Left kidney (tissue), 2 donors: Measurements from ENCODE around the gene IQGAP2. TPM values are rescaled to one million over a fixed set of nuclear protein-coding genes. Genes with fewer than 3 reads are reported as not detected.

Source experiments
- DNase-seq: peaks from one replicate; pipeline ENCODE4 v3.0.0-alpha.2; 2013
- polyA plus RNA-seq: library from polyadenylated mRNA; unstranded; fragments of 120-200 nt; gene quantifications from one replicate; pipeline ENCODE4 v1.2.1, GENCODE V29; 2013; ENCODE audit not compliant: insufficient read length

IQGAP2 gene
- polyA plus RNA-seq, 1 donor = 77.6 TPM

DNA sequence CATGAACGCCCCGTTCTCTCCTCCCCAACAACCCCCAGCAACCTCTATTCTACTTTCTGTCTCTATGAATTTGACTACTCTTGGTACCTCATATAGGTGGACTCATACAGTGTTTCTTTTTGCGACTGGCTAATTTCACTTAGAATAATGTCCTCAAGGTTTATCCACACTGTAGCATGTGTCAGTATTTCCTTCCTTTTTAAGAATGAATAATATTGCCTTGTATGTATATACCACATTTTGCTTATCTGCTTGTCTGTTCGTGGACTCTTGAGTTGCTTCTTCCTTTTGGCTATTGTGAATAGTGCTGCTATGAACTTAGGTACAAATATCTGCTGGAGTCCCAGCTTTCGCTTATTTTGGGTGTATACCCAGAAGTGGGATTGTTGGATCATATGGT lies 42.7 kb downstream of the IQGAP2 start:
- DNase-seq = no peak

DNA sequence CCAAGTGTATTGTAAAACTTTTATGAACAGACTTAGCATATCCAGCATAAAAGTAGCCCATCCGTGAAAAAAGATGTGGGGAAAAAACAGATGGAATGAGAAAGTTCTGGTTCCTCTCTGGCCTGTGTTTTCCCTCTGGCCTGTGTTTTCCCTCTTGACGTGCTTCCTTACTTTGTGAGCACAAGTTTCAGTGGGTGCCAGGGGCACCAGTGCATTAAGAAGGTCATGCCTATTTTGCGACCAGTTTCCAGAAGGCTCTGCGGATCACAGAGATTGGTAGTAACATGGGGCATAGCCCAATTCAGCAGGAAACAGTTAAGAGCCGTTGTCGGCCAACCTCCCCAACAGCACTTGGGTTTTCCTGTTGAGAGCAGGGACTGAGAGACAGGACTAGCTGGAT lies 43.7 kb downstream of the IQGAP2 start:
- DNase-seq = no peak

DNA sequence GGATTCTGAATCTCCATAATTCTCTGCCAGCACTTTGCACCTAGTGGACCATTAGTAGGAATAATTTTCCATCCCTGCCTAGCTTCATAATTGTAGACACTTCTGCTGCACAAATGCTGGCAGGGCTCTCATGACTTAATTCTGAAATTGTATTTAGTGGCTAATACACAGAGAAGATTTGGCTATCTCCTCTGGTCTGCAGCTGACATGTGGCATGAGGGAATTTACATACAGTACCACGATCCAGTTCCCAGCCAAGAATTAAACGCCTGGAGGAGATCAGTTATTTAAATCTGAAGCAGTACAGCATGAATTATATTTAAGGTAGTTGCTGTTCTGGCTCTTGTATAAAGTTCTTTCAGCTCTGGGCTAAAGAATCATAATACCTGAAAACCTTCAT lies 46.5 kb downstream of the IQGAP2 start:
- DNase-seq = no peak

DNA sequence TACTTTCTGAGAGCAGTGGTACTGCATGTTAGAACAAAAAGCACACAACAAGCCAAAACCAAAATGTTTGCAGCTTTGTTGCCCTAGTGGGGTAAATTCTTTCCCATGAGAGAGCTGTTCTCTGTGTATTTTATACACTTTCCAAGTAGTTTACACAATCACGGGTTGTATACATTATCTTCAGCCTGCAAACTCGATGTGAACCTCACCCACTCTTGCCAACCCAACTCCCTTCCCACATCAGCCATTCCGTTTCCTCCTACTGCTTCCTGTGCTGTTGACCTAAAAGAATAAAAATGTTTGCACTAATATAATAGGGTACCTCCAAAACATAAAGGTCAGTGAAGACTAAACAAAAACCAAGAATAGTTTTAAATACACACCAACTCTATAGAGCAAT lies 47.0 kb downstream of the IQGAP2 start:
- no peak for DNase-seq

DNA sequence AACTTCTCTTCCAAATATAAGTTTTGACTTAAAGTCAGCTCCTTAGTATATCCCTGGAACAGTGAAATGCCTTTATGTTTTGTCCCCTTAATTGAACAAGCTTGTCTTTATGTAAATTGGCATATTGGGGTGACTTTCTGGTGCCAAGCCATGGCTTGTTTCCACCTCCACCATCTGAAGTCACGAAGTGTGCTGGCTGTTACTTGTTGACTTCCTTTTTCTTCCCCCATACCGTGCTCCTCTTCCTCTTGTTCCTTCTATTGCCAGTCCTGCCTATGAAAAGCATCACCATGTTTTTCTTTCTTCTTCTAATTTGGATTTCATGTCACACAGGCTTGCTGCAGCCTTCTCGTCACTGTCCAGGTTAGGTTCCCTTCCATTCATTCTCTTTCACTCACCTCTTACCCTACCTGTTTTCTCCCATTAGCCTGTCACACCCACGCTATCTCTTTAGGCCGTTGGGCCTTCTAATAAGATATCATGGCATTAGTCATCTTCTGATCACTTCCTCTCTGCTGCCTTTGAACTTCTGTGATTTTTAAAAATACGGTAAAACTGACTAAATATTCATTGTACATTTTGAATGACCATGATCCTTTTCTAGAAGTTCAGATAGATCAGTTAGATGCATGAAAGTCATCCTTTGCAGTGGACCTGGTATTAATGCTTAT lies 48.1 kb downstream of the IQGAP2 start:
- DNase-seq = no peak

DNA sequence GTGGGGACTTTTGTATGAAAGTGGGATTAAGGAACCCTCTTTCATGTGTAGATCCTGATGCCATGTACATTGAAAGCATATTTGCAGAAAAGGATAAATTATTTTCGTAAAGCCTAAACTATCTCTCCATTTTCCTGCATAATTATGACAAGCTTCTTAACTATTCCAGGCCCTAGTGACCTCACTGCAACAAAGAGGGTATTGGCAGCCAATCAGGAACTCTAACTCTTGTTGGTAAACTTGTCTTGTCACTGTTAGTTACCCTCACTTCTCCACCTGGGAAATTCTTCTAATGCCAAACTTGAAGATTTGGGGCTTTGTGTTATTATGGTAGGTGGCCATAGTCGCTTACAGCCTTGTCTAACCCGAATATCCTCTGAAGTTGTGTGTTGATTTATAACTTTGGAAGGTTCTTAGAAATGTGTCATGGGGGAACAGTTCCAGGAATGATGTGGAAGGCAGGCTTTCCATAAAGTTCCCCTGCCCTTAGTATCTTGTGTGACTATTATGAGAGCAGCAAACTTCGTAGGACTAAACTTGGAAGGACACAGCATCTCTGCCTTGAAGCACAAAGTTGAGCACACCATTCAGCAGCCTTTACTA lies 52.5 kb downstream of the IQGAP2 start:
- DNase-seq = no peak

DNA sequence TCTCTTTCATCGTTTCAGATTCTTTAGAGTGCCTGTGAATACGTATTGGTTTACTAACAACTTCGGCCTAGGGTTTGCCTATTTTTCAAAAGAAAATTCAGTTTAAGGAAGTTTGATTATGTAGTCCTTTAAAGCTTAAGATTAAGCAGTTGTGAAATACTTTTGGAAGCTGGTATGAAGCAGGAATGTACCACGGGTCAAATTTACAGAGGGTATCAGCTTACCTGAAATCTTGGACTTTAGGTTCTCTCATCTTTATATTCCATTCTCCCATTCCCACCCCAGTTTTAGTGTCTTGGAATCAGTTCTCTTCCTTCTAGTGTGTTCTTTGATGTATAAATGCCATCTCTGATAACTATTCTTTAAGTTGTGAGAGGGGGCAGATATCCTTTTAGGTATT lies 53.2 kb downstream of the IQGAP2 start:
- DNase-seq = no peak

DNA sequence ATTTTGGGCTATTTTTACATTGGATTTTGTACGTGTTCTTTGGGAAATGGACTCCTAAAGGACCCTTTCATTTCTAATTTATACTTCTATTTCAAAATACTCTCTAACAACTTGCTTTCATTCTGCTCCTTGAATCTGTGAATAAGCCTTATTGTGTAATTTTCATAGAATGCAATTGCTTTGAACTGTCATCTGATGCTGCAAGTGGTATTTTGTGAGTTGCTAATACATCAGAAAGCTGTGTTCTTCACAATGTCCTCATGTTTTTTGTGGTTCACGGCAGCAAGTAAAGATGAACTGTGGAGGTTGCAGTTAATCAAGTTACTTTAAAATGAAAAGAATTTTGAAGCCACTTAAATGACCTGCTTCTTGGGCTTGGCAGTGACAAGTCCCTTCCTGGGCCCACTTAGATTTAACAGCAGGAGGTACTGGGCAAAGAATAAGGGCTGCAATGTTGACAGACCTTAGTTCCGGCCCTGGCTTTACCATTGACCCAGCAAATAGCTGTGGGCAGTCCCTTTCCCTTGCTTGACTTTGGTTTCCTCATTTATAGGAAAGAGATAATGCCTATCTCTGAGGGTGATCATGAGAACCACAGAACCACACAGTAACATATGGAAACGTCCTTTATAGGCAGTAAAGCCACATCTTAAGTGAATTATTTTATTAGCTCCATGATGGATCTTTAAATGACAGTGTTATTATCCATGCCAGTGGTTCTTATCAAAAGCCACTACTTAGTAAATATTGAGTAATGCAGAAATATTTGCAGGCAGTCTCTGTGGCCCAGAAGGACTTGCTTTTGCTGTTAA lies 54.8 kb downstream of the IQGAP2 start:
- no peak for DNase-seq

DNA sequence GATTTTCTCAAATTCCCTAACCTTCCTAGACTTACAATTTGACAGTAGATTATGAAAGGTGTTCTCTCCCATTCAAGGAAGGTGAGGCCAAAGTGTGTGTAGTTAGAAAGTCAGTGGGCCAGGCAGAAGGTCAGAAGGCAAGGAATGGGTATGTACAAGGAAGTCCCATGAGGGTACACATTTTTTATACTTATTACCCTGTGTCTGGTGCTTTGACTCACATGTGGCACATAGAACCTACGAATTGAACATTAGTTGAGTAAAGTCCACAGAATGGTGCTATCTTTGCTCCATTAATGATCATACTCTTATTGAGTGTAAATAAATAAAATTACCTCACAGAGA lies 55.4 kb downstream of the IQGAP2 start:
- no peak for DNase-seq

DNA sequence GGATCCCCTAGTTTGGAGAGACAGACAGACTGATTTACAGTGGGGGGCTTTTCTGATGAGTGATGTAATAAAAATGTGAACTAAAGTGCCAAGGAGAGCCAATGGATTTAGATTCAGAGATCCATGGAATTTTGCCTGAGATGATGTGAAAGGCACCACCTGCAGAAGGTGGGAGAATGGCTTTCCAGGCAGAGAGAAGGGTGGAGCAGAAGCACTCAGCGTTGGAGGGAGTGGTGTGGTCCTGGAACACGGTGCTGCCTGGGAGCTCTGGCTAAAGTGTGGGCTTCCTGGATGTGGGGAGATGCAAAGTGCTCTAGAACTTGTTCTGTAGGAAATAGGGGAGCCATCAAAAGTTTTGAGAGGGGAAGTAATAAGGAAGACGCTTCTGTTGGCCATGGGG lies 57.0 kb downstream of the IQGAP2 start:
- no peak for DNase-seq

DNA sequence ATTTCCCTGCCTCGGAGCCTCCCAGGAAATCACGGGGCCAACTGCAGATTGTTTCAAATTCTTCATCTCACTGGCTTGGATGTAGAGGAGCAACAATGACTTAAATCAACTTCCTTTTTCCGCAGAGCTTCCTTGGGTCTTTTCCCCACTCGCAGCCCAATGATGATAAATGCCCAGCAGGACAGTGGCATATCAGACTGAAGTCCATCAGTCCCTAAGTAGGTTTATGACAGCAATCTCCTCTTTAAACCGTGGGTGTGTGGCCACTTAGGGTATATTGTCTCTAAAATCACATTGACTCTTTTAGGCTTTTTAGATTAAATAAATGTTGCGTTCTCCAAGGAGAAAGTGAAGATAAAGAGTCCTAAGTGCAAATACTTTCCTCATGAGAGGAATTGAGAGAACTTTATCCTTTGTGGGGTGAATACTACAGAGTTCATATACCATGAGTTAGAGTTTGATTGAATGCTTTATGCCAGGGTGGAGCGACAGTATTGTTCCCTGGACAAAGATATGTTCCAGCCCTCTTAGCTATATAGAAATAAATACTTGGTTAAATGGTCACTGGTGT lies 59.1 kb downstream of the IQGAP2 start:
- no peak for DNase-seq

DNA sequence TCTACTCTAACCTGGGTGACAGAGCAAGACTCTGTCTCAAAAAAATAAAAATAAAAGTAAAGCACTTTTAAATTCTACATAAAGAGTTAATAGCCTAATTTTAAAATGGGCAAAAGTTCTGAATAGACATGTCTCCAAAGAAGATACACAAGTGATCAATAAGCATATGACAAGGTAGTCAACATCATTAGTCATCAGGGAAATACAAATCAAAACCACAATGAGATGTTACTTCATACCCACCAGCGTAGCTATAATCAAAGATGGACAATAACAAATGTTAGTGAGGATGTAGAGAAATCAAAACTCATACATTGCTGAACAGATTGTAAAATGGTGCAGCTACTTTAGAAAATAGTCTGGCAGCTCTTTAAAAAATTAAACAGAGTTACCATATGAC lies 64.1 kb downstream of the IQGAP2 start:
- no peak for DNase-seq

DNA sequence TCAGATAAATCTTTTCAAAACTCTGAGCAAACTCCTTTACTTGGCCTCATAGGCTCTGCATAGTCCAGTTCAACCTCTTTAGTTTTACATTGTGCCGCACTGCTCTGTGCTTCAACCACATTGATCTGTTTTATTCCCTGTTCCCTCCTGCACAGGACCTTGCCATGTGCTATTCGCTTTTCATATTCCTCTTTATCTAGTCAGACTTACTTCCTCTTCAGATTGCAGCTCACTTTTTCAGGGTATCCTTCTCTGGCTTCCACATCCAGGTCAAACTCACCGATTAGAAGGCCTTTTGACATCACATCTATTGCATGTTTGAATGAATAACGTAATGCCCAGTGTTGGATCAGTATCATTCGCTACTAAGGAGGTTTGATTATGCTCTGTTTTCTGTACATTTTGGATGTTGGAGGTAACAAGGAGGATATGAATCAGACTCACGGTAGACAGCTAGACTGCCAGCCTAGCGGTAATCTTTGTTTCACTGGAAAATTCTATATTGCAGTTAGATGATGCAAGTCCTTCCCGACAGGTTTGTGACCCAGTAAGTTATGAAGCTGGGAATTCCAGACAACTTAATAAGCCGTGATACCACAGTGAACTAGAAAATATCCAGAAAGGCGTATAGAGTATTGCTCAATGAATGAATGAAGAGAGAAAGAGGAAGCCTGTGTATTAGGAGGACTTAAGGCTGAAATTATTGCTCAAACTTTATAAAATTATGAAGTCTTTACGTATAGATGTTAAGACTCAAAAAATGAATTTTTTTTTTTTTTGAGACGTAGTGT lies 65.7 kb downstream of the IQGAP2 start:
- no peak for DNase-seq

DNA sequence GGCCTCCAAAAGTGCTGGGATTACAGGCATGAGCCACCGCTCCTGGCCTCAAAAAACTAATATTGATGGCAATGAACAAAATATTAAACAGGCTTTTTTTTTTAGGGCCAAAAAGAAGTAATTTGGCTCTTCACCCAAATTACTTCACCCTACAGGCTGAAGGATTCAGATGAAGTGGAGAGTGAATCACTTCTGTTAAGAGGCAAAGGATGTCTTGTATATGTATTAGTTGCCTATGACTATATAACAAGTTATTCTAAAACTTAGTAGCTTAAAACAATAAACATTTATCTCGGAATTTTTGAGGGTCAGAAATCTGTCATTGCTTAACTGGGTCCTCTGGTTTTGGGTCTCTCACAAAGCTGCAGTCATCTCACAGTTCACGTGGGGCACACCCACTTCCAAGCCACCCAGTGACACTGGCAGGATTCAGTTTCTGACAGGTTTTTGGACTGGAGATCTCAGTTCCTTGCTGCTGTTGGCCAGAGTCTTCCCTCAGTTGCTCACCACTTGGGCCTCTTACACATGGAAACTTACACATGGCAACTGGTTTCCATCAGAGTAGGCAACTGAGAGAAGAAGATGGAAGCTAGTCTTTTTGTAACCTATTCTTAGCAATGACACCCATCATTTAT lies 66.7 kb downstream of the IQGAP2 start:
- no peak for DNase-seq

DNA sequence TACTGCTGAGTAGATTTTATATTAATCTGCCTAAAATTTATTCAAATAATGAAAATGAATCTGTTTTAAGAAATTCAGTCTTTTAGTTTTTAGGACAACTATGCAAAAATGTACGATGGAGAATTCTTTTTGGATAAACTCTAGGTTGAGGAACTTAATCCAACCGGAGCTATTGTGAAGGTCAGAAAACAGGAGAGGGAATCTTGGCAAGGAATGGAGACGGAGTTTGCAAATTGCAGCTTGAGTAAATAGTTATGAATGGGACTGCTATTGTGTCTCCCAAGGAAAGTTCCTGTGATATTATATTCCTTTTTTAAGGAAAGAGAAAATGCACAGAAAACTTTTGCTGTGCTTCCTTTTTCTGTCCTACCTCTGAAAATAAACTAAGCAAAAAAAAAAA lies 67.9 kb downstream of the IQGAP2 start:
- no peak for DNase-seq

DNA sequence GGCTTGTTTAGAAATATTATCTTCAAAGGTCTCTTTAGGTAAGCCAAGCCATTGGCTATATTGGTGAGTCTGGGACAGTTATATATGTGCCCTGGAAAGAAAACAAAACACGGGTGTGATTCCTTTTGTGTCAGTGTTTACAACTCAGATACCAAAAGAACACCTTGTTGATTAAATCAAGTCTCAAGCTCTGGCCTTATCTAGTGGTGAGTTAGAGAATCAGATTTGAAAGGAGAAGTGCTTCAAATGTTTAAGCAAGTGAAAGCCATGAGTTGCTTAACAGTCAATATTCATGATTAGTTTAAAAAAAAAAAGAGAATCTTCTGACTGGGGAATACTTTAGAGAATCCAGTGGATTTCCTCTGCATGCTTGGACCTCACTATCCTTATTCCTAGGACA lies 68.3 kb downstream of the IQGAP2 start:
- DNase-seq = no peak

DNA sequence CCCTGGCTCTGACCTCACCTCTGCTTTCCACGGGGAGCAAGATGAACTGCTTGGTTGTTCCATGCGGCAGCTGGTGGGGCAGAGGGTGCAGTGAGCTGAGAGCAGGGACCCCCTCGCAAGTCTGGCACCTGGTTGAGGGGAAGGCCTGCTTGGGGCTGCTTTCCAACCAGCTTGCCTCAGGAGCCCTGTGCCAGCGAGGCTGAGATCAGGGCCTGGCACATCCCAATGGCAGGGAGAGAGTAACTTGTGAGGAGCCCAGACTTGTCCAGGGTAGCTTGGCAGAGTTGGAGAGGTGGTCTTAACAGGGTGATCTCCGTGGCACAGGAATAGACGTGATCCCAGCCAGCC lies 68.9 kb downstream of the IQGAP2 start:
- no peak for DNase-seq

DNA sequence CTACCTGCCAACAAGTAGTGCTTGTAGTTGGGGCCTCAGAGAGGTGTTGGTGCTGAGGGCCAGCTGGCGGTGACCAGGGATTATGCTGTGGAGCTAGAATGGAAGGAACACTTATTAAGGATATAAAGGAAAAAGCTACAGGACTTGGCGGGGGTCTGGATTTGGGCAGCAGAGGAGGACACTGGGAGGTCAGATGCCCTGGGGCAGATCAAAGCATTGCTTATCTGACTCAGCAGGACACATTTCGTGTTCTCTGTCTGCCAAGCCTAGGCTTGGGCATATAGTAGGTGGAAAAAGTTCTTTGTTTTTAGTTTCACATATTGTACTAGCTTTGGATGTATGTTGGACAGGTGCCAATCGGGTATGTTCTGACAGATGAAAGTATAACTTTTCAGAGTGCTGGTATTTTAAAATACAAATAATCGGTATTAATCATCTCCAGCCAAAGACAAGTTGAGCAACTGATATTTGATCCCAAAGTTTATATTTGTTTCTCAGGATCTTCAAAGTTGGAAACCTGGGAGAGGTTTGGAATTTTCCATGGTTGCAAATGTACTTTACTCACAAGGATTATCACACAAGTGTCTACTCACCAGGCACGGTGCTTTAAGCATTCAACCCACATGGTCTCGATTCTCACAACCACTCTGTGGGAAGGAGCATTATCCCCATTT lies 69.4 kb downstream of the IQGAP2 start:
- no peak for DNase-seq

DNA sequence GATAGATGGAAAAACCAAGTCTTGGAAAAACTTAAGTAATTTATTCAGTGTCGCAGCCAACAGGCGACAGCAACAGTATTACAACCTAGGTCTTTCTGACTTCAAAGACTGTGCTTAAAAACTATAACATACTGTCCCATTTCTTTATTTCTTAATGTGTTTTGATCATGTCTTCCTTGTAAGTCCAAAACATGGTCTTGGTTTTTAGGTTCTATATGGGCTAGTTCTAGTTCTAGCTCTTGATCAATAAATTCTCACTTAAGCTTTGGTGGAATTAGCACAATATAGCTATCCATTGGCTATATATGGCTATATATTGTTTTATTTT lies 69.9 kb downstream of the IQGAP2 start:
- DNase-seq = no peak

DNA sequence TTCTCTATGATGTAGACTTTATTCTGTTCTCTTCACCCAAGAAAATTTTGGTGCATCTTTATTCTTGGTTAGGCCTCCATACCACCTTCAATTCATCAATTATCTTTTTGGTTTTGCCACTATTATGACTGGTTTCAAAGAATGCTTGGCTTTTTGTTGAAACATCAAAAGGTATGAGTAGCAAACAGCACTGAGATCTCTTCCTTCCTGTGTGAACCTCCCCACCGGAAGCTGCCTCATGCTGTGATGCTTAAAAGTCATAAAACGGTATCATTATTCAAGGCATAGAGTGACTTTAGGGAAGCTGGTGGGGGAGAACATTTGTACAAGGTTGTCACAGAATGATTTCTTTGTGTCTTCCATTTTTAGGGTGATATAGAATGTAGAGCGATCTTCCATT lies 70.6 kb downstream of the IQGAP2 start:
- DNase-seq = no peak

DNA sequence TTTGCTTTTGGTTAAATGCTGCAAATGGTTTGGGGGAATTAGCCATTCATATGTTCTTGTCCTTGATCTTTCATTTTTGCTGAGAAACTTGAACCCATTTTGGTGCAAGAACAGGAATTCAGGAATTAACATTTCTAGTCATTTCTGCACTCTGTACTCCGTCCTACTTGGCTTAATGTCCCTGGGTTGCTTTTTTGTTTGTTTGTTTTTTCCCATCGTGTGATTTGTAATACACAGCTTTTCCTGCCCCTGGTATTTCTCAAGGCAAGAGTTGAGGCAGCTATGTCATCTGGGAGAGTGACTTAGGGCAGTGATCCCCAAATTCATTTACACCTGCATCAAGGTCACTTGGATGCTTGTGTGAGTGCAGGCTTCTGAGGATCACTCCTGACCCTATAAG lies 71.3 kb downstream of the IQGAP2 start:
- DNase-seq = no peak

DNA sequence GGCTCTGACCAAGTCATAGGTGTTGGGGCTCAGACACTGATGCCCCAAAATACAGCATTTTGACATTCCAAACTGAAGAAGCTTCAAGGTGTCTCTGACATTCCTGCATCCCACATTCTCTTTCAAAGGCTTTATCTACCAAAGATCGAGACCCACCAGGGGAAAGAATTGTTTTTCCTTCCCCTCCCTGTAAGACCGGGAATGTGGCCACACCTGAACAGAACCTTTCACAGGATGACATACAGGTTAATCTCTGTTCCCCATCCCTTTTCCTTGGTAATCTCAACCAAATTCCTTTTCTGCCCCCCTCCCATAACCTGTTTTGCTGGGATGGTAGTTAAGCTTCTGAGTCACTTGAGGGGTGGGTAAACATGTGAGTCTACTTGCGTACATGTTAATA lies 72.3 kb downstream of the IQGAP2 start:
- no peak for DNase-seq
